C4-2B (cell line): ENCODE measurements around the gene SLC2A6.

Experiments used
- ZFX ChIP-seq: fragments of 450-650 bp; IDR thresholded peaks from 2 replicates; pipeline ENCODE4 v1.6.1; 2017
- TF ChIP-seq, protein P1 (sequence below): fragments of 450-650 bp; conservative IDR thresholded peaks from 2 replicates; pipeline ENCODE4 v1.5.1; 2017; ENCODE audit warnings: mild to moderate bottlenecking

DNA sequence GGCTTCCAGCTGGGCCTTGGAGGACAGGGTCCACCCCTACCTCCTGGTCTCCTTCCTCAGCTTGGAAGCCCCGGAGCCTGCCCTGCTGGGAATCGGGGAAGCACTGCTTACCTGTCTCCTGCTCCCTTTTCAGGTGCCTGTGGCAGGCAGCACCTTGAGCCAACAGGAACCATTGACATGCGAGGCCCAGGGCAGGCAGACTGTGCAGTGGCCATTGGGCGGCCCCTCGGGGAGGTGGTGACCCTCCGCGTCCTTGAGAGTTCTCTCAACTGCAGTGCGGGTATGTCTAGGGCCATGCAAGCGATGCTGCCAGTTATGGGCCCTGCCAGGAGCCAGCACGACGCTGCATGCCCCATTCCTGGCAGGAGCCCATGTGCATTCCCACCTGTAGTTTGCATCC lies 23.0 kb downstream of the SLC2A6 start:
- TF ChIP-seq, protein P1, sequence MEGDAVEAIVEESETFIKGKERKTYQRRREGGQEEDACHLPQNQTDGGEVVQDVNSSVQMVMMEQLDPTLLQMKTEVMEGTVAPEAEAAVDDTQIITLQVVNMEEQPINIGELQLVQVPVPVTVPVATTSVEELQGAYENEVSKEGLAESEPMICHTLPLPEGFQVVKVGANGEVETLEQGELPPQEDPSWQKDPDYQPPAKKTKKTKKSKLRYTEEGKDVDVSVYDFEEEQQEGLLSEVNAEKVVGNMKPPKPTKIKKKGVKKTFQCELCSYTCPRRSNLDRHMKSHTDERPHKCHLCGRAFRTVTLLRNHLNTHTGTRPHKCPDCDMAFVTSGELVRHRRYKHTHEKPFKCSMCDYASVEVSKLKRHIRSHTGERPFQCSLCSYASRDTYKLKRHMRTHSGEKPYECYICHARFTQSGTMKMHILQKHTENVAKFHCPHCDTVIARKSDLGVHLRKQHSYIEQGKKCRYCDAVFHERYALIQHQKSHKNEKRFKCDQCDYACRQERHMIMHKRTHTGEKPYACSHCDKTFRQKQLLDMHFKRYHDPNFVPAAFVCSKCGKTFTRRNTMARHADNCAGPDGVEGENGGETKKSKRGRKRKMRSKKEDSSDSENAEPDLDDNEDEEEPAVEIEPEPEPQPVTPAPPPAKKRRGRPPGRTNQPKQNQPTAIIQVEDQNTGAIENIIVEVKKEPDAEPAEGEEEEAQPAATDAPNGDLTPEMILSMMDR: no peak
- no peak for TF ChIP-seq ZFX
